ENCODE results near the gene UTP3. TPM values are rescaled to one million over a fixed set of nuclear protein-coding genes. Genes with fewer than 3 reads are reported as not detected.
"Not testable (repeated sequence)": the region's sequence is repeated elsewhere in the genome, so short reads cannot be mapped to it uniquely, and the experiment has no call there.

The UTP3 gene
- total RNA-seq, 2 donors from 2014 or later: 36.0 to 37.8 TPM

DNA sequence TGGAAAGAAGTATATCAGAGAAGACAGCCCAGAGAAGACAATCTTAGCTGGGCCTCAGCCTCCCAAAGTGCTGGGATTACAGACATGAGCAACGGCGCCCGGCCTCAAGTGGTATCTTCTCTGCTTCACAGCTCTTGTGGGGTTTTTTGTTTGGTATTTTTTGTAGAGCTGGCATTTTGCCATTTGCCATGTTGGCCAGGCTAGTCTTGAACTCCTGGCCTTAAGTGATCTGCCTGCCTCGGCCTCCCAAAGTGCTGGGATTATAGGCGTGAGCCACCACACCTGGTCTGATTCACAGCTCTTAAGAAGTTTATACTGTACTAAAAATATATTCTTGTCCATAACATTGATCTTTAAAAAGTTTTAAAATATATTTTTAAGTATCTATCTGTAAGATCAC is 12.4 kb downstream of the UTP3 start:
- Histone ChIP-seq H3K9ac (ENCODE audit: extremely low read depth, low read length, poor library complexity, severe bottlenecking) (no peak overlapping the region), H3K4me1 (ENCODE audit: control insufficient read depth, insufficient read depth, low read length) (no peaks in the 10 kb centered on the region), H3K27ac (ENCODE audit: low read depth, low read length) (no peak overlapping the region), H3K4me3 (ENCODE audit: low read length) (no peak overlapping the region), H3K27me3 (ENCODE audit: control insufficient read depth, insufficient read depth, low read length, poor library complexity, severe bottlenecking) (no peaks in the 10 kb centered on the region), H3K36me3 (ENCODE audit: control insufficient read depth, insufficient read depth, low read length) (no peaks in the 10 kb centered on the region), H3K9me3 (ENCODE audit: control insufficient read depth, low read length) (no peaks in the 10 kb centered on the region)
- DNase-seq: no peak
- H3K4me1 Mint-ChIP-seq: peaks cover 5% of the 10 kb centered on the region
- H3K27me3 Mint-ChIP-seq (ENCODE audit: insufficient read depth): no peaks in the 10 kb centered on the region
- H3K4me3 Mint-ChIP-seq: no peak overlapping the region
- 80 to 95% methylated on average over 1 to 5 of the region's 5 CpGs for WGBS, 2 experiments (ENCODE audit: insufficient coverage in 1 of 2, insufficient read length in 1 of 2)
- H3K27ac Mint-ChIP-seq: no peak overlapping the region
- no peaks in the 10 kb centered on the region for H3K36me3 Mint-ChIP-seq (ENCODE audit: low read depth)
- H3K9me3 Mint-ChIP-seq: no peaks in the 10 kb centered on the region
- no peak for TF ChIP-seq CTCF (conservative IDR thresholded peaks at IDR 0.05)

DNA sequence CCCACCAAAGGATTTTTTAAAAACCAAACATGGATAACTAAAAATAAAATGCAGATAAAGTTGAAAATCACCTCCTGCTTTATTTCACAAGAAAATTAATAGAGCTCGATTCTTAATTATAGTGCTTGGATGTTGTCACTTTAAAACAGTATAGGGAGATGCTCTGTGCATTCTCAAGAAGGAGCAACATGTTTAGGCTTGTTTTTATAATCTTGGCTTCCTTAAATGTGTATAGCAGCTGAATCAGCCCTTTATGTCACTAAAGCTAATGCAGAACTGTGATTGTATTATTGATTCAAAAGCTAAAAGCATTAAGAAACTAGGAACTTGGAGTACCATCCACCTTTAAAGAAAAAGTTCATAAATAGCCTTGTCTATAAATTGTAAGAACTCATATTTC is 12.9 kb downstream of the UTP3 start:
- Histone ChIP-seq H3K27ac (ENCODE audit: low read depth, low read length) (no peak overlapping the region), H3K4me1 (ENCODE audit: control insufficient read depth, insufficient read depth, low read length) (no peaks in the 10 kb centered on the region), H3K27me3 (ENCODE audit: control insufficient read depth, insufficient read depth, low read length, poor library complexity, severe bottlenecking) (no peaks in the 10 kb centered on the region), H3K9ac (ENCODE audit: extremely low read depth, low read length, poor library complexity, severe bottlenecking) (no peak overlapping the region), H3K4me3 (ENCODE audit: low read length) (no peak overlapping the region), H3K36me3 (ENCODE audit: control insufficient read depth, insufficient read depth, low read length) (no peaks in the 10 kb centered on the region), H3K9me3 (ENCODE audit: control insufficient read depth, low read length) (no peaks in the 10 kb centered on the region)
- no peak for DNase-seq
- H3K27ac Mint-ChIP-seq: no peak overlapping the region
- H3K9me3 Mint-ChIP-seq: no peaks in the 10 kb centered on the region
- H3K27me3 Mint-ChIP-seq (ENCODE audit: insufficient read depth): no peaks in the 10 kb centered on the region
- no peak overlapping the region for H3K4me3 Mint-ChIP-seq
- H3K4me1 Mint-ChIP-seq: peaks cover 10% of the 10 kb centered on the region
- no peak for TF ChIP-seq CTCF (conservative IDR thresholded peaks at IDR 0.05)
- no peaks in the 10 kb centered on the region for H3K36me3 Mint-ChIP-seq (ENCODE audit: low read depth)
- WGBS, 2 experiments (ENCODE audit: insufficient coverage in 1 of 2, insufficient read length in 1 of 2): 85 to 100% methylated on average over 1 of the region's 1 CpG

GRCh38 chr4:70702592-70702991 is 14.3 kb downstream of the UTP3 start:
- H3K4me3 ChIP-seq (ENCODE audit: low read length); H3K27me3 ChIP-seq (ENCODE audit: control insufficient read depth, insufficient read depth, low read length, poor library complexity, severe bottlenecking); H3K9me3 ChIP-seq (ENCODE audit: control insufficient read depth, low read length); DNase-seq; H3K9ac ChIP-seq (ENCODE audit: extremely low read depth, low read length, poor library complexity, severe bottlenecking); H3K4me1 ChIP-seq (ENCODE audit: control insufficient read depth, insufficient read depth, low read length); H3K36me3 Mint-ChIP-seq (ENCODE audit: low read depth); H3K27ac ChIP-seq (ENCODE audit: low read depth, low read length); H3K27ac Mint-ChIP-seq; H3K36me3 ChIP-seq (ENCODE audit: control insufficient read depth, insufficient read depth, low read length); H3K27me3 Mint-ChIP-seq (ENCODE audit: insufficient read depth); H3K9me3 Mint-ChIP-seq; H3K4me3 Mint-ChIP-seq: not testable (repeated sequence)
- WGBS, 2 experiments (ENCODE audit: insufficient coverage in 1 of 2, insufficient read length in 1 of 2): 94% methylated on average over 2 of the region's 2 CpGs; no CpG with 5 or more reads in 1 of the 2 experiments
- H3K4me1 Mint-ChIP-seq: peaks cover 14% of the 10 kb centered on the region

DNA sequence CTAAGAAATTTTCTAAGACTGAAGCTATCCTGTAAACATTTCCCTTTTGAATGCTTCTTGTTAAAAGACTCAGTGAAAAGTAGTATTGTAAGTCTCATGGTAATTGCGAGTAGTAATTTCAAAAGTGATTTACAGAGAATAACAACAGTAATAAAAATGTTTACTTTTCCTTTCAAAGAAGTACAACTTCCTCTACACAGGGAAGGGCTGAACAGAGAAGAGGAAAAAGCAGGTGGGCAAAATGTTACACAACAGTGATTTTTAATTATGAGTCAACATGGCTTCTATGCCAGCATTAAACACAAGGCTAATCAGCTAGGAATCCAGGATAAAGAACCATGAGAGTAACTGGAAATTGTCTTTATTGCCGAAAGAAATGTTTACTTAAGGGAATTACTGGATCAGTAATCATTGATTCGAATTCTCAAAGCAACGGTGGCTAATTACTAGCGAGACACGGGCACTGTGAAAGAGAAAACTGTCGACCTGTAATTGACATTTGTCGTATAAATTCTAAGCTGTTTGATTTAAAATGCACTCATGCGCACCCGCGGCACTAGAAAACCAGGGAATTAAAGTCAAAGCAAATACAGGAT is 15.4 kb downstream of the UTP3 start:
- Histone ChIP-seq H3K9me3 (ENCODE audit: control insufficient read depth, low read length) (no peaks in the 10 kb centered on the region), H3K27ac (ENCODE audit: low read depth, low read length) (peak overlapping the region; percentile 79), H3K4me1 (ENCODE audit: control insufficient read depth, insufficient read depth, low read length) (no peaks in the 10 kb centered on the region), H3K27me3 (ENCODE audit: control insufficient read depth, insufficient read depth, low read length, poor library complexity, severe bottlenecking) (no peaks in the 10 kb centered on the region), H3K9ac (ENCODE audit: extremely low read depth, low read length, poor library complexity, severe bottlenecking) (peak overlapping the region; percentile 83), H3K4me3 (ENCODE audit: low read length) (peak overlapping the region; percentile 85), H3K36me3 (ENCODE audit: control insufficient read depth, insufficient read depth, low read length) (no peaks in the 10 kb centered on the region)
- no peak for TF ChIP-seq CTCF (conservative IDR thresholded peaks at IDR 0.05)
- no peak for DNase-seq
- Mint-ChIP-seq H3K4me1 (peaks cover 14% of the 10 kb centered on the region), H3K27me3 (ENCODE audit: insufficient read depth) (no peaks in the 10 kb centered on the region), H3K4me3 (peak overlapping the region; percentile 76), H3K36me3 (ENCODE audit: low read depth) (no peaks in the 10 kb centered on the region), H3K27ac (peak overlapping the region; percentile 96), H3K9me3 (no peaks in the 10 kb centered on the region)
- 7 to 20% methylated on average over 10 of the region's 11 CpGs for WGBS, 2 experiments (ENCODE audit: insufficient coverage in 1 of 2, insufficient read length in 1 of 2)

Measured in endodermal cell (in vitro differentiated cells).